Spleen (tissue), 11 donors: ENCODE results near the gene ALDH5A1. TPM values are rescaled to one million over a fixed set of nuclear protein-coding genes. Genes with fewer than 3 reads are reported as not detected.

ENCODE experiments used
- DNase-seq: peaks from one replicate; pipeline ENCODE4 v3.0.0-alpha.2; 2020
- H3K27ac ChIP-seq, 8 donors: fragments of 200-600 bp; sonication (generic) in 7 of 8; 1 replicate in 4 of 8; 2 replicates in 4 of 8; pipeline versions ENCODE4 v1.5.0 to v1.8.0; 2016 to 2021; ENCODE audit warnings: inconsistent platforms in 4 of 8, mild to moderate bottlenecking in 4 of 8, moderate library complexity in 1 of 8
- H3K27me3 ChIP-seq, 7 donors: fragments of 200-600 bp; sonication (generic) in 6 of 7; replicated peaks in 1 of 7; 1 replicate in 4 of 7; 2 replicates in 3 of 7; pipeline versions ENCODE4 v1.5.0 to v1.8.0; 2016 to 2021; ENCODE audit warnings: inconsistent platforms in 3 of 7, mild to moderate bottlenecking in 1 of 7
- H3K36me3 ChIP-seq, 6 donors: fragments of 200-600 bp; sonication (generic) in 5 of 6; 1 replicate in 4 of 6; 2 replicates in 2 of 6; pipeline versions ENCODE4 v1.5.0 to v1.8.0; 2016 to 2021; ENCODE audit warnings: inconsistent platforms in 2 of 6
- H3K4me1 ChIP-seq, 6 donors: fragments of 200-600 bp; sonication (generic) in 5 of 6; 1 replicate in 3 of 6; 2 replicates in 3 of 6; pipeline versions ENCODE4 v1.5.0 to v1.8.0; 2016 to 2021; ENCODE audit warnings: inconsistent platforms in 3 of 6
- H3K4me3 ChIP-seq, 8 donors: fragments of 200-600 bp; sonication (generic) in 7 of 8; 1 replicate in 4 of 8; 2 replicates in 4 of 8; pipeline versions ENCODE4 v1.5.0 to v1.8.0; 2016 to 2021; ENCODE audit warnings: inconsistent platforms in 4 of 8, mild to moderate bottlenecking in 4 of 8, moderate library complexity in 2 of 8
- H3K9me3 ChIP-seq, 8 donors: fragments of 200-600 bp; sonication (generic) in 7 of 8; 1 replicate in 4 of 8; 2 replicates in 4 of 8; pipeline versions ENCODE4 v1.5.0 to v1.8.0; 2016 to 2021; ENCODE audit warnings: inconsistent platforms in 4 of 8
- POLR2A ChIP-seq, 3 donors: fragments of 450-650 bp; IDR thresholded peaks; one replicate each; pipeline ENCODE4 v1.5.1; 2017; ENCODE audit warnings: antibody characterized with exemption in 3 of 3, mild to moderate bottlenecking in 1 of 3
- POLR2AphosphoS5 ChIP-seq, 3 donors: sonication (generic); formaldehyde crosslinking; IDR thresholded peaks; one replicate each; pipeline ENCODE4 v1.5.1; 2017; ENCODE audit warnings: antibody characterized with exemption in 3 of 3
- WGBS, 5 donors: extraction: QIAGEN DNeasy Blood & Tissue Kit in 3 of 5; methylation state at CpG; one replicate each; pipeline versions ENCODE4 v1.1.5 to v1.1.7; 2013 to 2018; 5-methylcytosine and 5-hydroxymethylcytosine counted together
- intact Hi-C: fragments of 100-400 bp; cut with DNase I; formaldehyde crosslinking; loops from one replicate; pipeline ENCODE4 v1.15.0; 2023; ENCODE audit warnings: low total_unique reads
- polyA plus RNA-seq, 3 donors: library from polyadenylated mRNA; stranded (reverse); fragments of 200-250 nt; gene quantifications; one replicate each; pipeline ENCODE4 v1.2.1, GENCODE V29; 2013
- total RNA-seq, 7 donors: library from RNA; depleted of rRNA in 3 of 7; stranded (reverse); fragments of >200 nt in 3 of 7; fragmentation: NEBNext Ultra II Directional in 4 of 7; extraction: Animal tissue kit (Norgen Biotek cat#: 25700) in 4 of 7; gene quantifications; one replicate each; pipeline versions ENCODE4 v1.1.0 to v1.2.1, GENCODE V29; 2016 to 2021
- TF ChIP-seq, protein P1 (sequence below), 11 experiments: fragments of 200-600 bp in 7 of 11; fragments of 450-650 bp in 4 of 11; sonication (generic) in 4 of 11; IDR thresholded peaks in 8 of 11; conservative IDR thresholded peaks in 3 of 11; 1 replicate in 7 of 11; 2 replicates in 4 of 11; pipeline versions ENCODE4 v1.4.0 to v1.8.0; 2016 to 2021; ENCODE audit warnings: antibody characterized with exemption in 11 of 11, inconsistent platforms in 4 of 11, mild to moderate bottlenecking in 1 of 11
- donor health status: healthy with polysubstance abuse.
- donor health status: DM: no; HTN: no; CAD: no; lungs with moderate emphysema.
- donor health status: DM: no; HTN: no; CAD: no.
- donor health status: Bipolar disorder and iron deficiency.
- donor health status: healthy.
- donor health status: DM: no; HTN: no; CAD: no.
- donor health status: DM: yes; HTN: yes; CAD: no.

ALDH5A1 gene
- total and polyA plus RNA-seq, 10 donors, result 5.7 to 16.6 (median 10.1) TPM

DNA sequence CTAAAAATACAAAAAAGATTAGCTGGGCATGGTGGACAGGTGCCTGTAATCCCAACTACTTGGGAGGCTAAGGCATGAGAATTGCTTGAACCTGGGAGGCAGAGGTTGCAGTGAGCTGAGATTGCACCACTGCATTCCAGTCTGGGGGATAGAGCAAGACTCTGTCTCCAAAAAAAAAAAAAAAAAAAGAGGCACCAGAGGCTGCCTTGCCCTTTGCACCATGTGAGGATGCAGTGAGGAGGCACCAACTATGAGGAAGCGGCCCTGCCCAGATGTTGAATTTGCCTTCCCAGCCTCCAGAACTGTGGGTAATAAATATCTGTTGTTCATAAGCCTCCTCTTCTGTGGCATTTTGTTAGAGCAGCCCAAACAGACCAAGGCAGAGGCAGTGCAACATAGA is 54.4 kb downstream of the ALDH5A1 start:
- H3K4me3 ChIP-seq, result no peak overlapping the region
- H3K9me3 ChIP-seq, result no peaks in the 10 kb centered on the region
- peaks cover 0 to 15% (median 0%) of the 10 kb centered on the region in 7 donors for H3K27me3 ChIP-seq
- peaks cover 0 to 6% (median 0%) of the 10 kb centered on the region in 6 donors for H3K4me1 ChIP-seq
- intact Hi-C loops, result no loop called here
- H3K36me3 ChIP-seq, result no peaks in the 10 kb centered on the region
- 88 to 100% (median 91%) methylated on average over 1 of the region's 1 CpG for WGBS, 5 donors
- no peak for TF ChIP-seq POLR2AphosphoS5 (IDR thresholded peaks at IDR 0.05)
- TF ChIP-seq, protein P1, sequence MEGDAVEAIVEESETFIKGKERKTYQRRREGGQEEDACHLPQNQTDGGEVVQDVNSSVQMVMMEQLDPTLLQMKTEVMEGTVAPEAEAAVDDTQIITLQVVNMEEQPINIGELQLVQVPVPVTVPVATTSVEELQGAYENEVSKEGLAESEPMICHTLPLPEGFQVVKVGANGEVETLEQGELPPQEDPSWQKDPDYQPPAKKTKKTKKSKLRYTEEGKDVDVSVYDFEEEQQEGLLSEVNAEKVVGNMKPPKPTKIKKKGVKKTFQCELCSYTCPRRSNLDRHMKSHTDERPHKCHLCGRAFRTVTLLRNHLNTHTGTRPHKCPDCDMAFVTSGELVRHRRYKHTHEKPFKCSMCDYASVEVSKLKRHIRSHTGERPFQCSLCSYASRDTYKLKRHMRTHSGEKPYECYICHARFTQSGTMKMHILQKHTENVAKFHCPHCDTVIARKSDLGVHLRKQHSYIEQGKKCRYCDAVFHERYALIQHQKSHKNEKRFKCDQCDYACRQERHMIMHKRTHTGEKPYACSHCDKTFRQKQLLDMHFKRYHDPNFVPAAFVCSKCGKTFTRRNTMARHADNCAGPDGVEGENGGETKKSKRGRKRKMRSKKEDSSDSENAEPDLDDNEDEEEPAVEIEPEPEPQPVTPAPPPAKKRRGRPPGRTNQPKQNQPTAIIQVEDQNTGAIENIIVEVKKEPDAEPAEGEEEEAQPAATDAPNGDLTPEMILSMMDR (IDR thresholded peaks at IDR 0.05 in 8 of 11, conservative IDR thresholded peaks at IDR 0.05 in 3 of 11), result no peak
- TF ChIP-seq POLR2A (IDR thresholded peaks at IDR 0.05), result no peak
- DNase-seq, result no peak
- no peak overlapping the region for H3K27ac ChIP-seq

DNA sequence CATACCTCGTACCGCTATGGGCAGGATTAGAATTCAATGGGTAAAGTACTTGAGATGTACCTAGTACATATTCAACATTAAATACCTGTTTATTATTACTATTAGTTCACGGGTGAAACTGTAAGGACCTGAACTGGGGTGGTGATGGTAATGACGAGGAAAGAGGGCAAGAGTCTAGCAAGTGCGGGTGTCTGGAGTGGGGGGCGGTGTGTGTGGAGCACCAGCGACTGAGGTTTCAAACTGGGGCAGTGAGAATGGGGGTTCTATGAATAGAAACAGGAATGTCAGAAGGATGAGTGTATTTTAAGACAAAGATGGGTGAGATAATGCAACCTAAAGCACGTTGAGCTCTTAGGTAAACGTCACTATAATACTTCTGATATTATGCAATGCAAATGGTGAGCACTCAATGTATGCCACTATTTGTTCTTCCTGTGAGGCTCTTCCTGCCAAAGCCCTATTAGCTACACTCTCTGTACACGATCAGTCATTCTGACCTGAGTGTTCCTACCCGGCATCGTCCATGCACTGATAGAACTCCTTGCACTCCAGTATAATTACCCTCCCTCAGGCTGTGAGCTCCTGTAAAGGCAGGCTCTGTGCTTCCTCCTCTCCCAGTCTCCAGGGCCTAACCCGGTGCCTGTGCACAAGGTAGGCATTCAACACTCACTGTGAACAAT is 55.0 kb downstream of the ALDH5A1 start:
- 85 to 92% (median 87%) methylated on average over 13 of the region's 13 CpGs for WGBS, 5 donors
- Histone ChIP-seq H3K9me3 (no peaks in the 10 kb centered on the region), H3K27me3 (peaks cover 0 to 15% (median 0%) of the 10 kb centered on the region in 7 donors), H3K4me1 (peaks cover 0 to 6% (median 0%) of the 10 kb centered on the region in 6 donors), H3K36me3 (no peaks in the 10 kb centered on the region), H3K27ac (no peak overlapping the region), H3K4me3 (no peak overlapping the region)
- intact Hi-C loops, result no loop called here
- DNase-seq, result no peak
- TF ChIP-seq, protein P1 (IDR thresholded peaks at IDR 0.05 in 8 of 11, conservative IDR thresholded peaks at IDR 0.05 in 3 of 11), result no peak

GRCh38 chr6:24551139-24551538 is 56.4 kb downstream of the ALDH5A1 start:
- DNase-seq, result no peak
- TF ChIP-seq, protein P1 (IDR thresholded peaks at IDR 0.05 in 8 of 11, conservative IDR thresholded peaks at IDR 0.05 in 3 of 11), result no peak
- TF ChIP-seq POLR2A (IDR thresholded peaks at IDR 0.05), result no peak
- no peak for TF ChIP-seq POLR2AphosphoS5 (IDR thresholded peaks at IDR 0.05)
- peaks cover 0 to 6% (median 0%) of the 10 kb centered on the region in 6 donors for H3K4me1 ChIP-seq
- no peaks in the 10 kb centered on the region for H3K9me3 ChIP-seq
- no peak overlapping the region for H3K27ac ChIP-seq
- 93 to 98% (median 93%) methylated on average over 5 of the region's 5 CpGs for WGBS, 5 donors
- H3K4me3 ChIP-seq, result no peak overlapping the region
- H3K27me3 ChIP-seq, result peaks cover 0 to 15% (median 0%) of the 10 kb centered on the region in 7 donors
- intact Hi-C loops, result no loop called here
- H3K36me3 ChIP-seq, result no peaks in the 10 kb centered on the region

DNA sequence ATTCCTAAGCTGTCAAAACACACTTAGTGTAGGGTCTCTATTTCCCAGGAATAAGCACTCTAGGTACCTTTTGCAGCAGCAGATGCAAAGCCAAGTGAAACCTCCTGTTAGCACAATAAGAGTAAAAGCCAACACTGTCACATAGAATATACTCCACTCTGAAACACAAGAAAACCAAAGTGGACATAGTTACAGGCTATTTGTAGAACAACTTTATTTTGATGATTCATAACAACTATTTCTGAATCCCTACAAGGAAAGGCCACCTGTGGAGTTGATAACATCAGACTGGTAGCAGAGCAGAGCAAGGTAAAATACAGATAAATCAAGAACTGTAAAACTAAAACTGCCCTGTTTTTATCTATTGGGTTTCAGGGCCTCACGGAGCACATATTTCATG is 59.7 kb downstream of the ALDH5A1 start:
- Histone ChIP-seq H3K27ac (no peak overlapping the region), H3K36me3 (no peaks in the 10 kb centered on the region), H3K9me3 (no peaks in the 10 kb centered on the region), H3K4me1 (no peaks in the 10 kb centered on the region), H3K4me3 (no peak overlapping the region), H3K27me3 (no peaks in the 10 kb centered on the region)
- WGBS, 5 donors, result 59 to 100% (median 93%) methylated on average over 1 of the region's 1 CpG
- no peak for DNase-seq
- TF ChIP-seq, protein P1 (IDR thresholded peaks at IDR 0.05 in 8 of 11, conservative IDR thresholded peaks at IDR 0.05 in 3 of 11), result no peak
- no peak for TF ChIP-seq POLR2AphosphoS5 (IDR thresholded peaks at IDR 0.05)
- TF ChIP-seq POLR2A (IDR thresholded peaks at IDR 0.05), result no peak
- intact Hi-C loops, result no loop called here
